Measurements from ENCODE around the gene TARBP2.

TARBP2 gene

GRCh38 chr12:53484686-53485575, 16.2 kb upstream of the TARBP2 start:
- DNase-seq (ENCODE audit: low read depth), result no peak
- TF ChIP-seq CTCF (IDR thresholded peaks at IDR 0.05; ENCODE audit: control insufficient read depth, insufficient read depth, low read depth, low read length, missing control alignments), result no peak

GRCh38 chr12:53485955-53486735, 14.9 kb upstream of the TARBP2 start:
- no peak overlapping the region for H3K4me3 ChIP-seq (ENCODE audit: control insufficient read depth, low read depth, low read length)
- TF ChIP-seq CTCF (IDR thresholded peaks at IDR 0.05; ENCODE audit: control insufficient read depth, insufficient read depth, low read depth, low read length, missing control alignments), result no peak
- DNase-seq (ENCODE audit: low read depth), result no peak

More at GRCh38 chr12:53484686-53485575, 16.2 kb upstream of the TARBP2 start:
- no peak overlapping the region for H3K4me3 ChIP-seq (ENCODE audit: control insufficient read depth, low read depth, low read length)

- no peak for TF ChIP-seq CTCF (IDR thresholded peaks at IDR 0.05; ENCODE audit: control insufficient read depth, insufficient read depth, low read depth, low read length, missing control alignments)
- DNase-seq (ENCODE audit: low read depth), result no peak
- no peak overlapping the region for H3K4me3 ChIP-seq (ENCODE audit: control insufficient read depth, low read depth, low read length)
Observed at GRCh38 chr12:53486736-53487487, 14.2 kb upstream of the TARBP2 start.

- no peak overlapping the region for H3K4me3 ChIP-seq (ENCODE audit: control insufficient read depth, low read depth, low read length)
- TF ChIP-seq CTCF (IDR thresholded peaks at IDR 0.05; ENCODE audit: control insufficient read depth, insufficient read depth, low read depth, low read length, missing control alignments), result no peak
- no peak for DNase-seq (ENCODE audit: low read depth)
Observed at GRCh38 chr12:53489242-53489864, 11.7 kb upstream of the TARBP2 start.

GRCh38 chr12:53492188-53492587, 8.9 kb upstream of the TARBP2 start:
- no peak for DNase-seq (ENCODE audit: low read depth)
- TF ChIP-seq CTCF (IDR thresholded peaks at IDR 0.05; ENCODE audit: control insufficient read depth, insufficient read depth, low read depth, low read length, missing control alignments), result no peak
- peak overlapping the region; percentile 57 for H3K4me3 ChIP-seq (ENCODE audit: control insufficient read depth, low read depth, low read length)
